Endothelial cell (in vitro differentiated cells): ENCODE results near the gene IQSEC1. TPM values are rescaled to one million over a fixed set of nuclear protein-coding genes. Genes with fewer than 3 reads are reported as not detected.
"Not testable (repeated sequence)": the region's sequence is repeated elsewhere in the genome, so short reads cannot be mapped to it uniquely, and the experiment has no call there.

Experiments used
- DNase-seq: peaks from one replicate; pipeline ENCODE4 v3.0.0; 2021; ENCODE audit warnings: low spot score
- H3K27ac Mint-ChIP-seq: one replicate; pipeline ENCODE4 v1.8.0; 2021; ENCODE audit warnings: mixed read lengths, inconsistent platforms; ENCODE audit not compliant: unreplicated experiment
- H3K27me3 Mint-ChIP-seq: one replicate; pipeline ENCODE4 v1.8.0; 2021; ENCODE audit warnings: mild to moderate bottlenecking, moderate library complexity, mixed read lengths, inconsistent platforms; ENCODE audit not compliant: unreplicated experiment
- H3K36me3 Mint-ChIP-seq: one replicate; pipeline ENCODE4 v1.8.0; 2021; ENCODE audit warnings: mild to moderate bottlenecking, low read depth, mixed read lengths, inconsistent platforms; ENCODE audit not compliant: unreplicated experiment
- H3K4me1 Mint-ChIP-seq: one replicate; pipeline ENCODE4 v1.8.0; 2021; ENCODE audit warnings: mild to moderate bottlenecking, mixed read lengths, inconsistent platforms; ENCODE audit not compliant: unreplicated experiment
- H3K4me3 Mint-ChIP-seq: one replicate; pipeline ENCODE4 v1.8.0; 2021; ENCODE audit warnings: mild to moderate bottlenecking, mixed read lengths, inconsistent platforms; ENCODE audit not compliant: unreplicated experiment
- H3K9me3 Mint-ChIP-seq: one replicate; pipeline ENCODE4 v1.8.0; 2021; ENCODE audit warnings: mixed read lengths, inconsistent platforms; ENCODE audit not compliant: unreplicated experiment
- CTCF ChIP-seq: fragments of 200-600 bp; sonication (generic); IDR thresholded peaks from one replicate; pipeline ENCODE4 v1.5.0; 2021; ENCODE audit warnings: antibody characterized with exemption; ENCODE audit not compliant: unreplicated experiment
- total RNA-seq: library from RNA; stranded (reverse); fragmentation: NEBNext Ultra II Directional; extraction: Animal tissue kit (Norgen Biotek cat#: 25700); gene quantifications from one replicate; pipeline ENCODE4 v1.2.1, GENCODE V29; 2021; ENCODE audit not compliant: unreplicated experiment

IQSEC1 gene
- total RNA-seq, 1 donor from 2014 or later: 75.3 TPM

GRCh38 chr3:12859840-12860239 lies 213.4 kb downstream of the IQSEC1 start:
- Mint-ChIP-seq H3K4me3 (peak overlapping the region; percentile 22), H3K9me3 (no peaks in the 10 kb centered on the region), H3K4me1 (peaks cover 28% of the 10 kb centered on the region), H3K36me3 (peaks cover 3% of the 10 kb centered on the region), H3K27ac (peak overlapping the region; percentile 96), H3K27me3 (peaks cover 12% of the 10 kb centered on the region)
- DNase-seq: no peak
- no peak for TF ChIP-seq CTCF

GRCh38 chr3:12856626-12857025 lies 216.6 kb downstream of the IQSEC1 start:
- no peak for TF ChIP-seq CTCF
- Mint-ChIP-seq H3K27ac (no peak overlapping the region), H3K36me3 (peaks cover 3% of the 10 kb centered on the region), H3K9me3 (no peaks in the 10 kb centered on the region), H3K27me3 (peaks cover 16% of the 10 kb centered on the region), H3K4me3 (no peak overlapping the region), H3K4me1 (peaks cover 28% of the 10 kb centered on the region)
- no peak for DNase-seq

GRCh38 chr3:12854565-12854964 lies 218.7 kb downstream of the IQSEC1 start:
- Mint-ChIP-seq H3K4me1 (peaks cover 12% of the 10 kb centered on the region), H3K27me3 (peaks cover 16% of the 10 kb centered on the region), H3K36me3 (peaks cover under 1% of the 10 kb centered on the region), H3K4me3 (no peak overlapping the region), H3K27ac (no peak overlapping the region), H3K9me3 (no peaks in the 10 kb centered on the region)
- no peak for TF ChIP-seq CTCF
- no peak for DNase-seq

DNA sequence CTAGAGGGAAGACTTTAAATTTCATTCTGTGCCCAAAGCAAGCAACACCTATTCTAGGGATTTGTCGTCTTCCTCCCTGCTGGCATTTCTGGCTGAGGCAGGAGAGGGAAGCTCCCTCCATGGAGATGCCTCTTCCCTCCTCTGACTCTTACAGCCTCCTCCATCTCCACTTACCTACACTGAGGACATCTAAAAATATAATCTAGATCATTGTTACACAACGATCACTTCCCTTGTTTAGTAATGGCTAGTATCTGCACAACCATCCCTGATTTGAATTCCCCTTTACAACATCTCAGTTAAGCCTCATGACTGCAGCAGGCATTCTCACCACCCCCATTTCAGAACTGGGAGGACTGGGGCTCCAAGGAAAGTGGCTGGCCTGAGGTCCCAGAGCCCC lies 219.4 kb downstream of the IQSEC1 start:
- not testable (repeated sequence) for H3K4me3 Mint-ChIP-seq, H3K9me3 Mint-ChIP-seq, H3K4me1 Mint-ChIP-seq, H3K36me3 Mint-ChIP-seq, DNase-seq, H3K27ac Mint-ChIP-seq
- H3K27me3 Mint-ChIP-seq: peaks cover 16% of the 10 kb centered on the region

GRCh38 chr3:12852201-12852600 lies 221.0 kb downstream of the IQSEC1 start:
- H3K4me1 Mint-ChIP-seq: no peaks in the 10 kb centered on the region
- H3K27me3 Mint-ChIP-seq: peaks cover 14% of the 10 kb centered on the region
- no peaks in the 10 kb centered on the region for H3K9me3 Mint-ChIP-seq
- no peak overlapping the region for H3K4me3 Mint-ChIP-seq
- TF ChIP-seq CTCF: no peak
- H3K27ac Mint-ChIP-seq: no peak overlapping the region
- H3K36me3 Mint-ChIP-seq: no peaks in the 10 kb centered on the region
- no peak for DNase-seq

Other genes starting within 250 kb of the IQSEC1 start
- 1,571 TPM for gene RPL32, start 231.9 kb downstream of the IQSEC1 start, total RNA-seq